Measurements from ENCODE around the gene RRP9. TPM values are rescaled to one million over a fixed set of nuclear protein-coding genes. Genes with fewer than 3 reads are reported as not detected.

The RRP9 gene
- total RNA-seq, 2 donors from 2014 or later = 14.9 to 18.6 TPM

DNA sequence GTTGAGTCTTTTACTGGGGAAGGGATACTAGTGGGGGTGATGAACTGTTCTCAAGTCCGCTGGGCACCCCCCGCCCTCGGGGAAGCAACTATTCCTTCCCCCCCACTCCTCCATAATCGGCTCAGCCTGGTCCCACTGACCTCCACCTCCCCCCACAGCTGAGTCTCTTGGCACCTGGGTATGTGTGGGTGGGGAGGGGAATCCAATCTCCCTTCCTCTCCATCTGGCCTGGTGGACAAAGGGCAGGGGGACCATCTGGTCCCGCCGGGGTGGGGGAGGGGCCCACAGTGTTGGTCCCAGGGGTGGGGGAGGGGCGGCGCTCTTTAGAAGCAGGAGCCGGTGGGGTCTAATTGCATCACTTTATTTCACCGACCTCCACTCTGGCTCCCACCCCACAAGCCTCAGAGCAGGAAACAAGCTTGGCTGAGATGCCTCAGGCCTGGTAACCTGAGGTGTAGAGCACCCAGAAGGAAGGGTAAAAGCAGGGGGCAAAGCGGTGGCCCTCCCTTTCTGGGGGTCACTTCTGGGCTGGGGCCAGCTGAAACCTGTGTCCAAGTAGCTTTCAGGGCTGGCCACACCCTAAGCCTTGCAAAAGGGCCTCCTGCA is 26.6 kb upstream of the RRP9 start:
- H3K27ac ChIP-seq = peak overlapping the region; percentile 84 to 93
- no peaks in the 10 kb centered on the region for H3K36me3 ChIP-seq
- no peaks in the 10 kb centered on the region for H3K9me3 ChIP-seq
- H3K4me1 ChIP-seq (replicated peaks) = peaks cover 10% of the 10 kb centered on the region
- peak overlapping the region; percentile 63 to 83 for H3K4me3 ChIP-seq
- no peaks in the 10 kb centered on the region for H3K27me3 ChIP-seq (replicated peaks; ENCODE audit: insufficient read depth)
- no peak for DNase-seq (ENCODE audit: low spot score)
- intact Hi-C loops (cut with DNase I) = no loop called here
- TF ChIP-seq POLR2AphosphoS5 (IDR thresholded peaks at IDR 0.05) = no peak
- TF ChIP-seq, protein P1, sequence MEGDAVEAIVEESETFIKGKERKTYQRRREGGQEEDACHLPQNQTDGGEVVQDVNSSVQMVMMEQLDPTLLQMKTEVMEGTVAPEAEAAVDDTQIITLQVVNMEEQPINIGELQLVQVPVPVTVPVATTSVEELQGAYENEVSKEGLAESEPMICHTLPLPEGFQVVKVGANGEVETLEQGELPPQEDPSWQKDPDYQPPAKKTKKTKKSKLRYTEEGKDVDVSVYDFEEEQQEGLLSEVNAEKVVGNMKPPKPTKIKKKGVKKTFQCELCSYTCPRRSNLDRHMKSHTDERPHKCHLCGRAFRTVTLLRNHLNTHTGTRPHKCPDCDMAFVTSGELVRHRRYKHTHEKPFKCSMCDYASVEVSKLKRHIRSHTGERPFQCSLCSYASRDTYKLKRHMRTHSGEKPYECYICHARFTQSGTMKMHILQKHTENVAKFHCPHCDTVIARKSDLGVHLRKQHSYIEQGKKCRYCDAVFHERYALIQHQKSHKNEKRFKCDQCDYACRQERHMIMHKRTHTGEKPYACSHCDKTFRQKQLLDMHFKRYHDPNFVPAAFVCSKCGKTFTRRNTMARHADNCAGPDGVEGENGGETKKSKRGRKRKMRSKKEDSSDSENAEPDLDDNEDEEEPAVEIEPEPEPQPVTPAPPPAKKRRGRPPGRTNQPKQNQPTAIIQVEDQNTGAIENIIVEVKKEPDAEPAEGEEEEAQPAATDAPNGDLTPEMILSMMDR (IDR thresholded peaks at IDR 0.05) = no peak
- TF ChIP-seq POLR2A (IDR thresholded peaks at IDR 0.05) = no peak
- 13% methylated on average over 7 of the region's 11 CpGs for WGBS

DNA sequence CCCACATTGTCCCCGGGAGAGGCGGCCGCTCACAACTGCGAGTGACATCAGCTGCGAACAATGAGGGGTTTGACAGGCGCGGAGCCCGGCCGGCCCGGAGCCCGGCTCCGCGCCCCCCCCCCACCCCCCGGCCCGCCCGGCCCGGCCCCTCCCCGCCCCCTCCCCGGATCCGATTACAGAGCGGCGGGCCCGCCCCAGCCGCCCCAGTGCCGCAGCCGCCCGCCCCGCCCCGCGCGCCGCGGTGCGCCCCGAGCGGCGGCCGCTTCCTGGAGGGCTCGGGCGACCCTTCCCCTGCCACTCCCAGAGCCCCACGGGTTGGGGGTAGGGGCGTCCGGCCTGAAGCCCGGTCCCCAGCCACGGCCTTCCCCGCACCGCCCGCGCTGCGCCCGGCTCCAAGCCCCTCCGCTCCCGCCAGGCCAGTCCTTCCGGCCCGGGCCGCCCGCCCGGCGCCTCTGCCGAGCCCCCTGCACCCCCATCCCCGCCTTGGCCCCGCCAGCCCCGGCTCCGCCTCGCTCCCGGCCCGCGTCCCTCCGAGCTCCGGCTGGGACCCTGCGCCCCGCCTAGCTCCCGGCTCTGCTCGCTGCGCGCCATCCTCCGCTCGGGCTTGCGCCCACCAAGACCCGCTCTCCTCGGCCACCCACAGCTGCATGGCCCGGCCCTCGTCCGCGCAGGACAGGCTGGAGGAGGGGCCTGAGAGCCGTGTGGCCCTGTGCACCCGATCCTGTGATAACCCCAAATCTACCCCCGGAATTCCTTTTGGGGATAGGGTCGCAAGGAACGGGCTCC is 25.9 kb upstream of the RRP9 start, which contains the start of gene PCBP4:
Gene PCBP4, minus strand, starts transcription at position 71 of the 786 bp plus-strand sequence. CDS start 6,214 bp downstream, outside the sequence.
- peak; percentile 69 for DNase-seq (ENCODE audit: low spot score)
- intact Hi-C loops (cut with DNase I) = no loop called here
- Histone ChIP-seq H3K27ac (peak within 1 kb of the TSS; percentile 84 to 93), H3K27me3 (replicated peaks; ENCODE audit: insufficient read depth) (no peaks in the 10 kb centered on the region), H3K4me3 (peak within 1 kb of the TSS; percentile 63 to 83), H3K36me3 (no peaks in the 10 kb centered on the region), H3K9me3 (no peaks in the 10 kb centered on the region), H3K4me1 (replicated peaks) (peaks cover 10% of the 10 kb centered on the region)
- 0% methylated on average over 37 of the region's 90 CpGs for WGBS
- TF ChIP-seq POLR2A (IDR thresholded peaks at IDR 0.05) (peak; percentile 46), POLR2AphosphoS5 (IDR thresholded peaks at IDR 0.05) (no peak)
- TF ChIP-seq, protein P1 (IDR thresholded peaks at IDR 0.05) = no peak

DNA sequence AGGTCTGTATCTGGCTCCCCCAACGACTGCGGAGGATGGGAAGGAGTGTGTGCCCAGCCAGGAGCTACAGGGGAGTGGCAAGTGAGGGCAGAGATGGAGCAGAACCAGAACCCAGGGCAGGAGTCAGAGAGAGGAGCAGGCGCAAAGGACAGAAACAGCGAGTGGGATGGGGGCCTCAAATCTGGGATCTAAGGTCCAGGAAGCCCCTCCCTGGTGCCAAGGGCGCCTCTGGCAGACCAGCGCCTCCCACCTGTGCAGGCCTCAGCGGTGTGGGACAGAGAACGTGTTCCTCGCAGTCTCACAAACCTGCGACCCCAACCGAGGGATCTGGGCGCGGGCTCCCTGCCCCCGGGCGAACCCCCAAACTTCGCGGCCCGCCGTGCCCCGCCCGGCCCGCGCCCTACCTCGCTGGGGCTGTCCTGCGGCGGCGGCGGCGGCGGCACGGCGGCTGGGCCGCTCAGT is 25.2 kb upstream of the RRP9 start:
- H3K9me3 ChIP-seq = no peaks in the 10 kb centered on the region
- H3K4me3 ChIP-seq = peak overlapping the region; percentile 63 to 83
- WGBS = 2% methylated on average over 33 of the region's 33 CpGs
- H3K4me1 ChIP-seq (replicated peaks) = peaks cover 10% of the 10 kb centered on the region
- peak overlapping the region; percentile 84 to 93 for H3K27ac ChIP-seq
- no peak for DNase-seq (ENCODE audit: low spot score)
- TF ChIP-seq, protein P1 (IDR thresholded peaks at IDR 0.05) = no peak
- TF ChIP-seq POLR2A (IDR thresholded peaks at IDR 0.05) = no peak
- TF ChIP-seq POLR2AphosphoS5 (IDR thresholded peaks at IDR 0.05) = no peak
- H3K27me3 ChIP-seq (replicated peaks; ENCODE audit: insufficient read depth) = no peaks in the 10 kb centered on the region
- H3K36me3 ChIP-seq = no peaks in the 10 kb centered on the region
- intact Hi-C loops (cut with DNase I) = no loop called here

DNA sequence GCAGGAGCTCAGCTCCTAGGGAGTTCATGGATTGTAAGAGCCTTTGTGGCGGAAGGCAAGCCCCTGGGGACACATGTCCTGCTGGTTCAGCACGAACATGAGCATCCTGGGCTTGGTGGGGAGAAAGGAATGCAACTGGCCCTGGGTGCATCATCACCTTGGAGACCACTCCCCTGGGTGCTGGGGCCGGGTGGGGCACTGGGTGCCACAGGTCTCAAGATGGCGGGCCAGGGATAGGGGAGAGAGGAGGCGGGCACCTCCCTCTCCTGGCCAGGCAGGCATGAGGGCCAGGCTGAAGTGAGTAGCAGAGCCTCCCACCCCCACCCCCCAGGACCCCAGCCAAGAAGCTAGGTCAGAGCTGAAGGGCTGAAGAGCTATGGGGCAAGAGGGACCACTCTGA is 24.8 kb upstream of the RRP9 start:
- peaks cover 10% of the 10 kb centered on the region for H3K4me1 ChIP-seq (replicated peaks)
- H3K9me3 ChIP-seq = no peaks in the 10 kb centered on the region
- H3K4me3 ChIP-seq = peak overlapping the region; percentile 63 to 83
- intact Hi-C loops (cut with DNase I) = no loop called here
- 40% methylated on average over 5 of the region's 5 CpGs for WGBS
- TF ChIP-seq, protein P1 (IDR thresholded peaks at IDR 0.05) = no peak
- no peak for TF ChIP-seq POLR2A (IDR thresholded peaks at IDR 0.05)
- TF ChIP-seq POLR2AphosphoS5 (IDR thresholded peaks at IDR 0.05) = no peak
- DNase-seq (ENCODE audit: low spot score) = no peak
- H3K27me3 ChIP-seq (replicated peaks; ENCODE audit: insufficient read depth) = no peaks in the 10 kb centered on the region
- peak overlapping the region; percentile 84 to 93 for H3K27ac ChIP-seq
- H3K36me3 ChIP-seq = no peaks in the 10 kb centered on the region

All from prostate gland (tissue), 2 donors.